ENCODE measurements around the gene UBE3B.
A peak's percentile ranks its signal among the peaks of the same experiment; 100 is the strongest.
"Not testable (repeated sequence)": the region's sequence is repeated elsewhere in the genome, so short reads cannot be mapped to it uniquely, and the experiment has no call there.

UBE3B gene

GRCh38 chr12:109477185-109477962, at the start of gene UBE3B, which contains the start of gene KCTD10:
UBE3B (plus strand) TSS chr12:109477634; CDS start chr12:109483552, 5,918 bp downstream.
KCTD10 (minus strand) TSS chr12:109477300; CDS start chr12:109477262, 38 bp downstream.
- DNase-seq = peak; percentile 77 to 79

- DNase-seq = peak; percentile 63 to 66
These were observed 49.3 kb upstream of the UBE3B start for GRCh38 chr12:109428037-109428629.

GRCh38 chr12:109428804-109429203, 48.6 kb upstream of the UBE3B start:
- DNase-seq = not testable (repeated sequence)

GRCh38 chr12:109430244-109430643, 47.2 kb upstream of the UBE3B start:
- DNase-seq = no peak

DNA sequence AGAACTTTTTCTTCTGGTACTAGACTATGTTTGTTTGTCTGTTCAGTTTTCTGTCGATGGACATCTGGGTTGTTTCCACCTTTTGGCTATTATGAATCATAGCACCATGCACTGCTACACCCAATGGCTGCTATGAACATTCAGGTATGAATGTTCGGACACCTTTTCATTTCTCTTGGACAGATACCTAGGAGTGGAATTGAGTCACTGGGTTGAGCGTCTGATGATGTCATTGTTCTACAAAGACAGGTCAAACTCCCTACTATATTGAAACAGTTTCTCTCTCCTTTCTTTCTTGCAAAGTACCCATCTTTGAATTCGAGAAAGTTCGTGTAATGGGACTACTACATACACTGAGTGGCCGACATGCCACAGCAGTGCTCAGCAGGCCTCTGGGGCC, 45.0 kb upstream of the UBE3B start:
- no peak for DNase-seq

GRCh38 chr12:109432842-109433304, 44.6 kb upstream of the UBE3B start:
- DNase-seq = peak; percentile 70 to 76

DNA sequence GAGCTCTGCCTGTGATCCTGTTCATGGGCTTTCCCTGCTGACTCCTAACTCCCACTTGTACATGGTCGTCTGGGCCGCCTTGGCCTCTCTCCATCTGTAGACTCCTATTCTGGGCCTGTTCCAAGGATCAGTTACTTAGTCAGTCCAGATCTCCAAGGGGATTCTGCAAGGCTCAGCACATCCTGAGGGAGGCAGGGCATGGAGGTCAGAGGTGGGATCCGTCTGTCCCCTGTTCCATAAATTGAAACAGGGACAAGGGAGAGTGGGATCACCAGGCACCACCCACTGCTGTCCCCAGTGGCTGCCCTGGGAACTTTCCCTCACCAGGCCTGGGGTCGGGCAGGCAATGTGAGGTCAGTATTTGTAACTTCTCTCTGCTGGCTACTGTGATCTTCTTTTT, 43.8 kb upstream of the UBE3B start:
- no peak for DNase-seq

GRCh38 chr12:109434582-109434981, 42.9 kb upstream of the UBE3B start:
- no peak for DNase-seq

- no peak for DNase-seq
These were observed 41.8 kb upstream of the UBE3B start for GRCh38 chr12:109435428-109436187.

DNA sequence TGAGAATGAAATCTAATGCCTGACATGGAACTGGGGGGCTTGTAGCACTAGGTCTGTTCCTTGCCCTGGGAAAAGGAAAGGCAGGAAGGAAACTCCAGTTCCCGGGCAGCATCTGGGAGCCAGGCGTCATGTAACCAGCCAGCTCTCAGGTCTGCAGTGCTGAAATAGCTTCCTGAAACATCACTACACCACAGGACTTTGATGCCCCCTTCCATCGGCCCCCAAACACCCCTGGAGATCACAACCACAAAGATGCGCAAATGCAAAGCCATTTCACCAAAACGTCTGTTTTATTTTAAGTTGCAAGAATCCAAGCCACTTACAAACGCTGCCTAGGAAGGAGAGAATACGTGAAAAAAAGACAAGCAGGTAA, 41.3 kb upstream of the UBE3B start:
- DNase-seq = no peak

DNA sequence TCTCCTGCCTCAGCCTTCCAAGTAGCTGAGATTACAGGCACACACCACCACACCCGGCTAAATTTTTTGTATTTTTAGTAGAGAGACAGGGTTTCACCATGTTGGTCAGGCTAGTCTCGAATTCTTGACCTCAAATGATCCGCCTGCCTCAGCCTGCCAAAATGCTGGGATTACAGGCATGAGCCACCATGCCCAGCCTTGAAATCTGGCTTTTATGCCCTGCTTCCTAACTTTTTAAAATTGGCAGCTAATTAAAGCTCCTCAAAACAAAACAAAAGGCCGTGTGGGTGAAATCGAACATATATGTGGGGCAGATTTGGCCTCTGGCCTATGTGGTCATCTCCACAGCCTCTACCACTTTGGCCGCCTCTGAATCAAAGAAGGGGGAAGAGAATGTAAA, 38.3 kb upstream of the UBE3B start:
- DNase-seq = no peak

DNA sequence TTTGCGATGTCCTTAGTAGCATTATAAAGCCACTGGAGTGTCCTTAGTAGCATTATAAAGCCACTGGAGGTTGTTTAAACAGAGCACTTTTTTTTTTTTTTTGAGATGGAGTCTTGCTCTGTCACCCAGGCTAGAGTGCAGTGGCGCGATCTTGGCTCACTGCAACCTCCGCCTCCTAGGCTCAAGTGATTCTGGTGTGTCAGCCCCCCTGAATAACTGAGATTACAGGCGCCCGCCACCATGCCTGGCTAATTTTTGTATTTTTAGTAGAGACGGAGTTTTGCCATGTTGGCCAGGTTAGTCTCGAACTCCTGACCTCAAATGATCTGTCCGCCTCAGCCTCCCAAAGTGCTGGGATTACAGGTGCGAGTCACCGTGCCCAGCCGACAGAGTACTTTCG, 37.5 kb upstream of the UBE3B start:
- DNase-seq = not testable (repeated sequence)

DNA sequence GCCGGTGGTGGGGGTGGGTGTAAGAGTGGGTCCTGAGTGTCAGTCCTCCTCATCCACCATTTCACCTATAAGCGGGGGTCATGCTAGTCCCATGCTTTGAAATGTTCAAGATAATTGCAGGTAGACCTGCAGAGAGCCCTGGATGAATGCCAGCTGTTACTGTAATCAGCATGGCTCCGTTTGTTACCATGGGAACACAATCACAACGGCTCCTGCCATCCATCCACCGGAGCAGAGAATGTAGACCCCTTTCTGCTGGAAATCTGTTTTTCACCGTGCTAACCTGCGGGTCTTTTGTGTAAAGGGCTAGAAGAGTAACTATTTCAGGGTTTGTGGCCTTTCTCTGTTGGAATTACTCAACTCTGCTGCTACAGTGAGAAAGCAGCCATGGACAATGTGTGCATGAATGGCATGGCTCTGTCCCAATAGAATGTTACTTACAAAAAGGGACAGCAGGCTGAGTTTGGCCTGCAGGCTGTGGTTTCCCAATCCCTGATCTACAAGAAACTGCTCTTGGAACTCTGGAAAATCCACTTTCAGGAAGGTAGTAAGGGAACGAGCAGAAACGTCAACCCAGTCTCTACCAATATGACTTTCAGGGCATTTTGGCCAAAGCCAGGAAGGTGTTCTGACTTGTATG, 36.5 kb upstream of the UBE3B start:
- no peak for DNase-seq

GRCh38 chr12:109443794-109444193, 33.6 kb upstream of the UBE3B start:
- no peak for DNase-seq

- no peak for DNase-seq
These were observed 33.2 kb upstream of the UBE3B start for GRCh38 chr12:109444259-109444658.

GRCh38 chr12:109445191-109445609, 32.2 kb upstream of the UBE3B start:
- no peak for DNase-seq

DNA sequence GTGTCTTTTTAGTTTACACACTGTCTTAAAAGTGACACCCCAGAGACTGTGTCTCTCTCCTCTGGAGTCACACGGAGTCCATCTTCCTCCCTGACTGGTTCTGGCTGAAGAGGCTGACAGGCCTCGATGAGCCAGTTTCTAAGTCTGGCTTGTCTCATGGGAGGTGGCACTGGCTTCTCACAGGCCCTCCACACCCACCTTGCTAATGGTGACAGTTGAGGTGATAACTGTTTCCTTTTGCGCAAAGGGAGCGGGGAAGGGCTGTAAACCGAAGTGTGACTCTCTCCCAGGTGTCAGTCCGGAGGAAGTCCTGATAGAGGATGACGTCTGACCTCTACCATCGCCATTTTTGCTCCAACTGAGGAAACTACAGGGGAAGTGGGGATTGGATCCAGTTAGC, 30.6 kb upstream of the UBE3B start:
- DNase-seq = no peak

GRCh38 chr12:109447482-109447881, 30.0 kb upstream of the UBE3B start:
- no peak for DNase-seq

DNA sequence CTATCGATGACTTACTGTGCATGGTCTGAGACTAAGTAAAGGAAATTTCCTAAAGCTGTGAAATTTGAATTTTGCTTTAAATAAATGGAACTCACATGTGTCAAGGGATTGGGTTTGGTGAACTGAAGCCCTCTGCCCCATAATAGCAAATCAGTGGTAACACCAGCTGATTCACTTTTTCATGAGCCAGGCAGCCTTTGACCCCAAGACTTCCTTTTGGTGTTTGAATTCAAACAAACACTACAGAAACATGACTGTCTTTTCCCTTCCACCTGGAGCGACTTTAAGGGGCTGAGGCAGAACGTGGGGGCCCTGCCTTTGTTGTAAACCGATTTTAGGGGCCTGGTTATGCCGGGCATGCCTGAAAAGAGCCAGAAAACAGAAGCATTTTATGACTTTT, 29.2 kb upstream of the UBE3B start:
- no peak for DNase-seq

DNA sequence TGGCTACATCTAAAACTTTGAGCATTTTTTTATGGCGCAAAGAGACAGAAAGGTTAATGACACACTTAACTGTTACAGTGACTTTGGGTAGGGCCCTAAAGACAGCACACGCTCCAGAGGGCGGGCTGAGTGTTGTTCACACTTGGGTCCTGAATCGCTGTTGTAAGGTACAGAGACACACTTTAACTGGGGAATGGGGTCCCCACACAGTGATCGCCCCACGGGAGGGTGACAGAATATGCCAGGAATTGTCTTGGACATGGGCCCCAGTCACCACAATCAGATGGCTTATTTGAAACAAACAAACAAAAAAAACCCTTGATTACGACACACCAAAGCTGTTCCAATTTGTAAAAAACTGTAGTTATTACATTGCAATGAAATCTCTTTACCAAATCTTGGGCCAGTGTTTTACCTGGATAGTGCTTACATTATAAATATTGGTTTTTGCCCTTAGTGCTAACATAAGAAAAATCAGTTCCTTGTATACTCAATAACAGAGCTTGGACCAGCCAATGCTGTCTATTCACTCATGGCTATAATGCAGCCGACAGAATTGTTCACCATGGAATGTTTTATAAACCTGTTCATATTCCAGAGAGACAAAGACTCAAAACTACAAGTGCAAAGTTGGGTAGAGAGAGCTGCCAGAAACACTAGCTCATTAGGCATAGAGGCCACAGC, 28.6 kb upstream of the UBE3B start:
- DNase-seq = no peak

DNA sequence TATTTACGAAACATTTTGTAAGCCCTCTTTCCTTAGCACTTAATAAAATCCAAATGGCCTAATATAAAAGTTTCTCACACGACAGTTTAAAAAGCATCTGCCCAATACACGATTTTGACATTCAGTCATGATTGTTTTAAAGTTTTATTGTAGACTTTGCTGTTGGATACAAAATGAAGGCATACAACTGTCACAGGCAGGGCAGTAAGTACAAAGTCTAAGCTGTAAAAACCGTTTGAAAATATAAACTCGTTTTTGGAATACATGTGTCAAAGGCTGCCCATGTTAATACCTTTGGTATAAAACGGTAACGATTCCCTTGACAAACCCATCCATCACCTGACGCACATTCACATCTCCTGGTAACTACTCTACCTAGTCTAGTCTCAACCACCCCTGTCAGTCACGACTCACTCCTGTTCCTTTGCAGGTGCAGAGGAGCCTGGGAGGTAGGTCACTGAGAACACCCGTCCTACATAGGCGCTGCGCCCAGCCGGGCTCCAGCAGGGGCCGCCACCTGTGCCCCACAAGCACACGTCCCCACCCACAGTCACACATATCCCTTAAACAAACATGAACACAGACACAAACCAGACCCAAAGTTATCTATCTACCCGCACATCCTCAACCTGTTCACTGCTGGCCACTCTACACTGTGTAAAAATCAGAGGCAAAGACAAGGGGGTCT, 27.4 kb upstream of the UBE3B start:
- no peak for DNase-seq

DNA sequence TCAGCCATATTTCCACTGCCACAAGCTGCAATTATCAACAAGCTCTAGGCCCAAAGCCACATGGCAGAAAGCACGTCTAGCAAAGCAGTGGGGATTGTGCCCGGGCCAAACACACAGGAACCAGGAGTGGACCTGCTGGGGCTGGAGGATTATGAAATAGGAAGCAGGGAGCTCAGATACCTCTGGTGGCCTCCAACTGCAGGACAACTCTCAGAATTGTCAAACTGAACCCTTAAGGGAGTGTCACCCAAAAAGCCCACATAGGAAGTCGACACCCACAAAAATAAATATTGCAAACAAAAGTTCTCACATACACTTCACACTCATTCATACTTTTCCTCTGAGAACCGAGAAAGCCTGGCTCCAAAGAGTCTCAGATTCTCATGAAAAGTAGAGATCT, 26.5 kb upstream of the UBE3B start:
- no peak for DNase-seq
